ENCODE data around the gene PHACTR1.

PHACTR1 gene

GRCh38 chr6:13112921-13113320 lies 396.4 kb downstream of the PHACTR1 start:
- no peak for TF ChIP-seq YY1 (IDR thresholded peaks at IDR 0.05; ENCODE audit: low read depth)
- TF ChIP-seq EP300 (IDR thresholded peaks at IDR 0.05; ENCODE audit: borderline replicate concordance), result no peak
- TF ChIP-seq TEAD4 (IDR thresholded peaks at IDR 0.05), result no peak
- no peak for TF ChIP-seq CREB1 (IDR thresholded peaks at IDR 0.05; ENCODE audit: low read depth)

GRCh38 chr6:13113376-13113775 lies 396.8 kb downstream of the PHACTR1 start:
- no peak for TF ChIP-seq NFIC (IDR thresholded peaks at IDR 0.05)
- TF ChIP-seq REST (IDR thresholded peaks at IDR 0.05; ENCODE audit: low read depth), result no peak
- TF ChIP-seq ZBTB7A (IDR thresholded peaks at IDR 0.05; ENCODE audit: low read depth), result no peak
- no peak for TF ChIP-seq MAX (IDR thresholded peaks at IDR 0.05)
- TF ChIP-seq YY1 (IDR thresholded peaks at IDR 0.05; ENCODE audit: low read depth), result no peak
- TF ChIP-seq CREB1 (IDR thresholded peaks at IDR 0.05; ENCODE audit: low read depth), result no peak

- TF ChIP-seq RAD21 (IDR thresholded peaks at IDR 0.05; ENCODE audit: low read depth), result no peak
- TF ChIP-seq USF1 (IDR thresholded peaks at IDR 0.05), result no peak
- no peak for TF ChIP-seq CREB1 (IDR thresholded peaks at IDR 0.05; ENCODE audit: low read depth)
- no peak for TF ChIP-seq EP300 (IDR thresholded peaks at IDR 0.05; ENCODE audit: borderline replicate concordance)
- no peak for TF ChIP-seq ZBTB7A (IDR thresholded peaks at IDR 0.05; ENCODE audit: low read depth)
- no peak for TF ChIP-seq TCF12 (IDR thresholded peaks at IDR 0.05; ENCODE audit: low read depth)
- TF ChIP-seq CEBPB (IDR thresholded peaks at IDR 0.05), result no peak
- TF ChIP-seq MAX (IDR thresholded peaks at IDR 0.05), result no peak
- no peak for TF ChIP-seq YY1 (IDR thresholded peaks at IDR 0.05; ENCODE audit: low read depth)
- TF ChIP-seq EGR1 (IDR thresholded peaks at IDR 0.05), result no peak
- TF ChIP-seq FOXM1 (IDR thresholded peaks at IDR 0.05; ENCODE audit: borderline replicate concordance, low read depth), result no peak
- TF ChIP-seq TAF1 (IDR thresholded peaks at IDR 0.05; ENCODE audit: low read depth), result no peak
- no peak for TF ChIP-seq TEAD4 (IDR thresholded peaks at IDR 0.05)
- TF ChIP-seq REST (IDR thresholded peaks at IDR 0.05; ENCODE audit: low read depth), result no peak
- no peak for TF ChIP-seq NFIC (IDR thresholded peaks at IDR 0.05)
Observed at GRCh38 chr6:13113981-13114593, 397.5 kb downstream of the PHACTR1 start.

GRCh38 chr6:13116155-13116554 lies 399.6 kb downstream of the PHACTR1 start:
- TF ChIP-seq RAD21 (IDR thresholded peaks at IDR 0.05; ENCODE audit: low read depth), result no peak
- TF ChIP-seq REST (IDR thresholded peaks at IDR 0.05; ENCODE audit: low read depth), result no peak
- TF ChIP-seq EGR1 (IDR thresholded peaks at IDR 0.05), result no peak
- no peak for TF ChIP-seq TAF1 (IDR thresholded peaks at IDR 0.05; ENCODE audit: low read depth)
- no peak for TF ChIP-seq NFIC (IDR thresholded peaks at IDR 0.05)
- TF ChIP-seq MAX (IDR thresholded peaks at IDR 0.05), result no peak
- TF ChIP-seq YY1 (IDR thresholded peaks at IDR 0.05; ENCODE audit: low read depth), result no peak
- TF ChIP-seq CREB1 (IDR thresholded peaks at IDR 0.05; ENCODE audit: low read depth), result no peak
- TF ChIP-seq FOXM1 (IDR thresholded peaks at IDR 0.05; ENCODE audit: borderline replicate concordance, low read depth), result no peak
- TF ChIP-seq TCF12 (IDR thresholded peaks at IDR 0.05; ENCODE audit: low read depth), result no peak
- no peak for TF ChIP-seq TEAD4 (IDR thresholded peaks at IDR 0.05)
- no peak for TF ChIP-seq CEBPB (IDR thresholded peaks at IDR 0.05)

GRCh38 chr6:13117570-13117969 lies 401.0 kb downstream of the PHACTR1 start:
- TF ChIP-seq REST (IDR thresholded peaks at IDR 0.05; ENCODE audit: low read depth), result no peak
- no peak for TF ChIP-seq RAD21 (IDR thresholded peaks at IDR 0.05; ENCODE audit: low read depth)
- TF ChIP-seq TEAD4 (IDR thresholded peaks at IDR 0.05), result no peak
- no peak for TF ChIP-seq USF1 (IDR thresholded peaks at IDR 0.05)
- no peak for TF ChIP-seq MAX (IDR thresholded peaks at IDR 0.05)
- TF ChIP-seq TAF1 (IDR thresholded peaks at IDR 0.05; ENCODE audit: low read depth), result no peak
- no peak for TF ChIP-seq TCF12 (IDR thresholded peaks at IDR 0.05; ENCODE audit: low read depth)
- TF ChIP-seq EGR1 (IDR thresholded peaks at IDR 0.05), result no peak
- TF ChIP-seq ZBTB7A (IDR thresholded peaks at IDR 0.05; ENCODE audit: low read depth), result no peak
- TF ChIP-seq CEBPB (IDR thresholded peaks at IDR 0.05), result no peak
- no peak for TF ChIP-seq EP300 (IDR thresholded peaks at IDR 0.05; ENCODE audit: borderline replicate concordance)
- TF ChIP-seq NFIC (IDR thresholded peaks at IDR 0.05), result no peak
- no peak for TF ChIP-seq FOXM1 (IDR thresholded peaks at IDR 0.05; ENCODE audit: borderline replicate concordance, low read depth)
- TF ChIP-seq YY1 (IDR thresholded peaks at IDR 0.05; ENCODE audit: low read depth), result no peak
- TF ChIP-seq CREB1 (IDR thresholded peaks at IDR 0.05; ENCODE audit: low read depth), result no peak

Data from Ishikawa (cell line).